Coronary artery (tissue), 2 donors: ENCODE measurements around the gene ATXN1.

Source experiments
- DNase-seq: peaks from one replicate; pipeline ENCODE4 v3.0.0-alpha.2; 2017; ENCODE audit warnings: low spot score
- H3K27ac ChIP-seq, 2 donors: fragments of 200-600 bp; sonication (generic); one replicate each; pipeline ENCODE4 v1.5.1; 2016 to 2019
- H3K4me3 ChIP-seq: fragments of 200-600 bp; sonication (generic); 2 replicates; pipeline ENCODE4 v1.5.1; 2016; ENCODE audit warnings: mild to moderate bottlenecking, moderate library complexity
- TF ChIP-seq, protein P1 (sequence below): fragments of 200-600 bp; sonication (generic); IDR thresholded peaks from one replicate; pipeline ENCODE4 v1.5.1; 2019; ENCODE audit warnings: antibody characterized with exemption

Gene ATXN1

DNA sequence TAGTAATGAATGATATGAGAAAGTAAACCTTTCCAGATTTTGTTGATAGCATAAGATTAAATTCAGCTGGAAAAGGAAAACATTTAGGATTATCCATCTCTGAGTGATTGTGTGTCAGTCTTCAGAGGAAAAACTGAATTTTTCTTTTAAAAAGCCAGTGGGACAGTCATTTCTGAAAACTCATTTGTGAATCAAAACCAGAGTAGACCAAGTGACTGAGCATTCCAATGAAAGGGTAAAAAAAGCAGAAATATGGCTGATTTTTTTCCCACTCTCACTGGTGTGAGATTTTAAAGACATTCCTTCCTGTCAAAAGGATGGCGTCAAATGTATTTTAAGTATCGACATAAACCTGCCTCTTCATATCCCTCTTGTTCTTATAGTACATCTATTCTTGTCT lies 308.9 kb downstream of the ATXN1 start:
- TF ChIP-seq, protein P1, sequence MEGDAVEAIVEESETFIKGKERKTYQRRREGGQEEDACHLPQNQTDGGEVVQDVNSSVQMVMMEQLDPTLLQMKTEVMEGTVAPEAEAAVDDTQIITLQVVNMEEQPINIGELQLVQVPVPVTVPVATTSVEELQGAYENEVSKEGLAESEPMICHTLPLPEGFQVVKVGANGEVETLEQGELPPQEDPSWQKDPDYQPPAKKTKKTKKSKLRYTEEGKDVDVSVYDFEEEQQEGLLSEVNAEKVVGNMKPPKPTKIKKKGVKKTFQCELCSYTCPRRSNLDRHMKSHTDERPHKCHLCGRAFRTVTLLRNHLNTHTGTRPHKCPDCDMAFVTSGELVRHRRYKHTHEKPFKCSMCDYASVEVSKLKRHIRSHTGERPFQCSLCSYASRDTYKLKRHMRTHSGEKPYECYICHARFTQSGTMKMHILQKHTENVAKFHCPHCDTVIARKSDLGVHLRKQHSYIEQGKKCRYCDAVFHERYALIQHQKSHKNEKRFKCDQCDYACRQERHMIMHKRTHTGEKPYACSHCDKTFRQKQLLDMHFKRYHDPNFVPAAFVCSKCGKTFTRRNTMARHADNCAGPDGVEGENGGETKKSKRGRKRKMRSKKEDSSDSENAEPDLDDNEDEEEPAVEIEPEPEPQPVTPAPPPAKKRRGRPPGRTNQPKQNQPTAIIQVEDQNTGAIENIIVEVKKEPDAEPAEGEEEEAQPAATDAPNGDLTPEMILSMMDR: no peak
- no peak overlapping the region for H3K27ac ChIP-seq
- no peak for DNase-seq
- no peak overlapping the region for H3K4me3 ChIP-seq

DNA sequence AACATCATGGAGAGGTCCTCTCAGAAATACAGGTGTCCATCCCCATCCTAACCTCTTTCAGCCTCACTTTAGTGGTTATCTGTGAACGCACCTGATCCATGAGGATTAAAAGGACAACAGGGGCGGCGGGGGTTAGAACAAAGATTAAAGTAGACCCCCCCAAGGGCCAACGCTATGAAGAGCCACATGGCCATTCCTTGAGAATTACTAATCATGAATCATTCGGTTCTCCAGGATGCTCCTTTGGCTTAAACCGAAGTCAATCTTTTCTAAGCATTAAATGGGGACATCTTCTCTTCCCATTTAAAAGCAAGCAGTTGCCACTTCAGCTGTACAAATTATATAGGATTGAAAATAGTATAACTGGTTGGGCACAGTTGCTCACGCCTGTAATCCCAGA lies 310.4 kb downstream of the ATXN1 start:
- DNase-seq: no peak
- Histone ChIP-seq H3K27ac (no peak overlapping the region), H3K4me3 (no peak overlapping the region)
- TF ChIP-seq, protein P1: no peak

DNA sequence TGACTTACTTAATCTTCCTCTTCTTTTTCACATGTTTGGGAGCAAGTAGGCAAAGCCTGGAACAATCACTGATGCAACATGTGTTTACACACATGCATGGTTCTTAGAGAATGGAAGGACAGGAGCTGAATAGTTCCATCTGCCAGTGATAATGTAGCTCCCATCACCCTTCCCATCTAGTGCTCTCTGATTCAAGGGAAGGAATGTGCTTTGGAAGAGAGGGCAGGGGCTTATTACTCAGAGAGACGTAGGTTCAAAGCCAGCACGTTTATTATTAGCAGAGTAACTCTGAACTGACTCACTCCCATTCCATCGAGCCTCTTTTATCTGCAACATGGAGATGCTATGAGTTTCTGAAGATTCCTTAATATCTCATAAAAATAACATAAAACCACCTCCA lies 311.0 kb downstream of the ATXN1 start:
- no peak for DNase-seq
- no peak overlapping the region for H3K27ac ChIP-seq
- TF ChIP-seq, protein P1: no peak
- H3K4me3 ChIP-seq: no peak overlapping the region

DNA sequence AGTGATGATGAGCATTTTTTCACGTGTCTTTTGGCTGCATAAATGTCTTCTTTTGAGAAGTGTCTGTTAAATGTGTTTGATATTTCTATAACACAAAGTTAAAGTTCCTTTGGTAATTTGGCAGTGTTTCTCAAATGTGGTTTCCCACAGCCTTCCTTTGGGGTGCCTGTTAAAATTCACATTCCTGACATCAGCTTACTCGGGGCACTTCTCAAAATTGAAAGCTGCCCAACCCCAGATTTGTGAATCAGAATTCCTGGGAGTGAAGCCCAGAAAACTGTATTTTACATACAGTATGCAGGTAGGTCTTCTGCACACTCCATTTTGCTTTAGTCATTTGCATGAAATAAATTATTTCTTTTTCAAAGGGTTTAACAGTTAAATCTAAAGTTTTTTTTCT lies 315.0 kb downstream of the ATXN1 start:
- TF ChIP-seq, protein P1: no peak
- H3K27ac ChIP-seq: no peak overlapping the region
- H3K4me3 ChIP-seq: no peak overlapping the region
- no peak for DNase-seq

- no peak for DNase-seq
- Histone ChIP-seq H3K4me3 (no peak overlapping the region), H3K27ac (no peak overlapping the region)
- TF ChIP-seq, protein P1: no peak
These were observed 319.2 kb downstream of the ATXN1 start for GRCh38 chr6:16442031-16442430.

DNA sequence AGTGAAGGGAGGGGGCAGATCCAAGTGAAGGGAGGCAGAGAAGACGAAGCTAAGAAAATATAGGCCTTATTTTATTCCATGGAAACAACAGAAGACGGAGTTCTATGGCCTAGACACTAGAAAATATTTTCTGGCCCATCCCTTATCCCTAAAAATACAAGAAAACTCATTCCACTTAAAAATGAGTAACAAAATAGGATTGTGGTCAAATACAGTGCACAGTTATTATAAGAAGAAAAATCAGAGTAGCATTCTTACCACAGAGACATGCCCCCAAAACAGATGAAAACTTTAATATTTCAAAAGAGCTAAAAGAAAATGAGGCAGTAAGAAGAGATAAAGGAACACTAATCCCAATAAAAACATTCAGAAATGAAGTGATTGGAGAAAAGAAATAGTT lies 320.0 kb downstream of the ATXN1 start:
- H3K4me3 ChIP-seq: no peak overlapping the region
- peak overlapping the region; percentile 72 to 85 for H3K27ac ChIP-seq
- no peak for DNase-seq
- TF ChIP-seq, protein P1: no peak

DNA sequence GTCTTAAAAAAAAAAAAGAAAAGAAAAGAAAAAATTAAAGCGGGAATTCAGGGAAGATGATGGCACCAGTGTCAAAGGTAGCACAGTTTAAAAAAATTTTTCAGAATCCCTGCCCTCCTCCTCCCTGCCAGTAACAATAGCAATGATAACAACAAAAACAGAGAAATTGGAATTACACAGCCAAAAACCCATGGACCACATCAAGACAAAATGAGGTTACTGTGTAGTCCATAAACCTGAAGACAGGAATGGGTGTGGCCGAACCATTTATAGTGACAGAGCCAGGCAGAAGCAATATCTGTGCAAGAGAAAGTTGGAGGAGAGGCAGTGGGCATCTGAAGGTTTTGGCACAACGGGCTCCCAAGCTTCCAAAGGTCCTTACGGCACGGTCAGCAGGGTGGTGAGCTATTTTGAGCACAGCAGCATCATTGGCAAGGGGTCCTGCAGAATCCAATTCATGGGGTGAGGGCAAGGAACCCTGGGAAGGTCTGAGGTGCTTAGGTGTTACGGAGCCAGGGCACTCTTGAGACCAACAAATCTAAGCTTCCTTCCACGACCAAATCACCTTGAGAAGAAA lies 320.5 kb downstream of the ATXN1 start:
- H3K27ac ChIP-seq: peak overlapping the region; percentile 72 to 85
- DNase-seq: no peak
- TF ChIP-seq, protein P1: no peak
- peak overlapping the region; percentile 37 for H3K4me3 ChIP-seq
